Adrenal gland (tissue), 12 donors: ENCODE results near the gene DPP9. TPM values are rescaled to one million over a fixed set of nuclear protein-coding genes. Genes with fewer than 3 reads are reported as not detected.
"Not testable (repeated sequence)": the region's sequence is repeated elsewhere in the genome, so short reads cannot be mapped to it uniquely, and the experiment has no call there.

Experiments
- DNase-seq, 7 donors: peaks; one replicate each; pipeline ENCODE4 v3.0.0-alpha.2; 2019 to 2020
- H3K27ac ChIP-seq, 5 donors: fragments of 200-600 bp; sonication (generic) in 4 of 5; 1 replicate in 3 of 5; 2 replicates in 2 of 5; pipeline versions ENCODE4 v1.5.1 to v1.8.0; 2016 to 2020; ENCODE audit warnings: mild to moderate bottlenecking in 1 of 5
- H3K27me3 ChIP-seq: fragments of 200-600 bp; 2 replicates; pipeline ENCODE4 v1.8.0; 2021
- H3K36me3 ChIP-seq, 2 donors: fragments of 200-600 bp; replicated peaks in 1 of 2; 1 replicate in 1 of 2; 2 replicates in 1 of 2; pipeline versions ENCODE4 v1.5.1 to v1.8.0; 2018 to 2022
- H3K4me1 ChIP-seq, 2 donors: fragments of 200-600 bp; replicated peaks in 1 of 2; 1 replicate in 1 of 2; 2 replicates in 1 of 2; pipeline versions ENCODE4 v1.5.1 to v1.8.0; 2018 to 2021
- H3K4me3 ChIP-seq, 4 donors: fragments of 200-600 bp; sonication (generic) in 3 of 4; one replicate each; pipeline ENCODE4 v1.5.1; 2016 to 2018
- H3K9me3 ChIP-seq, 3 donors: fragments of 200-600 bp; sonication (generic) in 1 of 3; replicated peaks in 1 of 3; 1 replicate in 2 of 3; 2 replicates in 1 of 3; pipeline versions ENCODE4 v1.5.1 to v1.8.0; 2016 to 2021
- CTCF ChIP-seq, 6 experiments: fragments of 450-650 bp in 4 of 6; fragments of 200-600 bp in 2 of 6; sonication (generic) in 1 of 6; IDR thresholded peaks; 1 replicate in 5 of 6; 2 replicates in 1 of 6; pipeline versions ENCODE4 v1.5.1 to v1.8.0; 2016 to 2021; ENCODE audit warnings: antibody characterized with exemption in 6 of 6, mild to moderate bottlenecking in 2 of 6, moderate library complexity in 1 of 6
- POLR2A ChIP-seq, 2 donors: fragments of 450-650 bp; IDR thresholded peaks; one replicate each; pipeline ENCODE4 v1.6.1; 2017; ENCODE audit warnings: antibody characterized with exemption in 2 of 2, mild to moderate bottlenecking in 2 of 2, moderate library complexity in 1 of 2
- WGBS, 4 donors: extraction: QIAGEN DNeasy Blood & Tissue Kit in 2 of 4; methylation state at CpG; one replicate each; pipeline versions ENCODE4 v1.1.5 to v1.1.7; 2013 to 2017; 5-methylcytosine and 5-hydroxymethylcytosine counted together
- intact Hi-C, 2 donors: fragments of 100-400 bp; cut with DNase I; formaldehyde crosslinking; loops; one replicate each; pipeline versions ENCODE4 v1.14.1 to v1.15.0; 2022 to 2023
- polyA plus RNA-seq, 3 donors: library from polyadenylated mRNA; stranded (reverse); fragments of 200-250 nt in 2 of 3; fragments of 350-450 nt in 1 of 3; fragmentation: Illumina TruSeq in 1 of 3; extraction: RNeasy Lipid Tissue Mini Kit (QIAGEN cat#74804) in 1 of 3; gene quantifications; one replicate each; pipeline ENCODE4 v1.2.3, GENCODE V29; 2013 to 2014
- total RNA-seq, 9 donors: library from RNA; depleted of rRNA in 4 of 9; stranded (reverse); fragments of >200 nt in 4 of 9; fragments of 120-200 nt in 1 of 9; fragmentation: NEBNext Ultra II Directional in 1 of 9; extraction: Animal tissue kit (Norgen Biotek cat#: 25700) in 1 of 9; gene quantifications; one replicate each; pipeline versions ENCODE4 v1.1.0 to v1.2.4, GENCODE V29; 2013 to 2023
- donor health status: healthy with polysubstance abuse.
- donor health status: Bipolar disorder and iron deficiency.
- donor health status: DM: yes; HTN: yes; CAD: no.
- donor health status: DM: no; HTN: no; CAD: no.
- donor health status: DM: no; HTN: no; CAD: no.
- donor health status: DM: yes; HTN: yes; CAD: no.

The DPP9 gene
- total and polyA plus RNA-seq, 12 donors, result 9.5 to 117 (median 46.9) TPM

GRCh38 chr19:4687396-4687795, 36.2 kb downstream of the DPP9 start:
- DNase-seq, result no peak
- Histone ChIP-seq H3K27me3 (no peaks in the 10 kb centered on the region), H3K4me1 (no peaks in the 10 kb centered on the region), H3K9me3 (no peaks in the 10 kb centered on the region), H3K4me3 (no peak overlapping the region), H3K27ac (no peak overlapping the region), H3K36me3 (peaks cover 0 to 89% of the 10 kb centered on the region in 2 donors)
- intact Hi-C loops, result no loop called here
- TF ChIP-seq CTCF (IDR thresholded peaks at IDR 0.05) (no peak), POLR2A (IDR thresholded peaks at IDR 0.05) (no peak)
- 81 to 94% (median 92%) methylated on average over 4 to 11 of the region's 11 CpGs for WGBS, 4 donors

GRCh38 chr19:4686700-4687099, 36.9 kb downstream of the DPP9 start:
- no peaks in the 10 kb centered on the region for H3K27me3 ChIP-seq
- H3K9me3 ChIP-seq, result no peaks in the 10 kb centered on the region
- H3K4me1 ChIP-seq, result no peaks in the 10 kb centered on the region
- no peak overlapping the region for H3K27ac ChIP-seq
- TF ChIP-seq POLR2A (IDR thresholded peaks at IDR 0.05) (no peak), CTCF (IDR thresholded peaks at IDR 0.05) (no peak)
- intact Hi-C loops, result no loop called here
- H3K36me3 ChIP-seq, result peaks cover 0 to 86% of the 10 kb centered on the region in 2 donors
- WGBS, 4 donors, result 91 to 98% (median 97%) methylated on average over 8 to 10 of the region's 10 CpGs
- no peak for DNase-seq
- no peak overlapping the region for H3K4me3 ChIP-seq

GRCh38 chr19:4684312-4685095, 39.1 kb downstream of the DPP9 start:
- no peak overlapping the region for H3K4me3 ChIP-seq
- WGBS, 4 donors, result 90 to 94% (median 91%) methylated on average over 19 to 28 of the region's 28 CpGs
- no peaks in the 10 kb centered on the region for H3K9me3 ChIP-seq
- H3K27ac ChIP-seq, result no peak overlapping the region
- peaks cover 0 to 74% of the 10 kb centered on the region in 2 donors for H3K36me3 ChIP-seq
- intact Hi-C loops, result no loop called here
- TF ChIP-seq POLR2A (IDR thresholded peaks at IDR 0.05), result no peak
- TF ChIP-seq CTCF (IDR thresholded peaks at IDR 0.05), result no peak
- no peak for DNase-seq
- no peaks in the 10 kb centered on the region for H3K27me3 ChIP-seq
- no peaks in the 10 kb centered on the region for H3K4me1 ChIP-seq

- no peaks in the 10 kb centered on the region for H3K4me1 ChIP-seq
- no peaks in the 10 kb centered on the region for H3K9me3 ChIP-seq
- TF ChIP-seq POLR2A (IDR thresholded peaks at IDR 0.05), result no peak
- no peak for TF ChIP-seq CTCF (IDR thresholded peaks at IDR 0.05)
- WGBS, 4 donors, result 93 to 97% (median 96%) methylated on average over 7 to 45 of the region's 45 CpGs
- intact Hi-C loops, result no loop called here
- H3K27me3 ChIP-seq, result no peaks in the 10 kb centered on the region
- DNase-seq, result no peak
- H3K27ac ChIP-seq, result no peak overlapping the region
- H3K36me3 ChIP-seq, result peaks cover 0 to 58% of the 10 kb centered on the region in 2 donors
- H3K4me3 ChIP-seq, result no peak overlapping the region
These were observed 41.0 kb downstream of the DPP9 start for GRCh38 chr19:4682417-4683200.

- WGBS, 4 donors, result 97 to 100% (median 98%) methylated on average over 7 of the region's 7 CpGs
- intact Hi-C loops, H3K27me3 ChIP-seq, H3K9me3 ChIP-seq, H3K27ac ChIP-seq, DNase-seq, H3K4me1 ChIP-seq, H3K4me3 ChIP-seq: not testable (repeated sequence)
- H3K36me3 ChIP-seq, result peaks cover 0 to 52% of the 10 kb centered on the region in 2 donors
These were observed 43.6 kb downstream of the DPP9 start for GRCh38 chr19:4680021-4680420.
